Vagina (tissue), 2 donors: ENCODE results near the gene CPSF7. TPM values are rescaled to one million over a fixed set of nuclear protein-coding genes. Genes with fewer than 3 reads are reported as not detected.

ENCODE experiments used
- DNase-seq, 2 donors: peaks; one replicate each; pipeline ENCODE4 v3.0.0-alpha.2; 2017; ENCODE audit errors: extremely low spot score in 2 of 2
- H3K27ac ChIP-seq: fragments of 200-600 bp; sonication (generic); one replicate; pipeline ENCODE4 v1.5.1; 2019
- H3K27me3 ChIP-seq: fragments of 200-600 bp; sonication (generic); one replicate; pipeline ENCODE4 v1.5.1; 2019
- H3K36me3 ChIP-seq, 2 donors: fragments of 200-600 bp; sonication (generic); one replicate each; pipeline ENCODE4 v1.5.1; 2017 to 2019
- H3K4me1 ChIP-seq: fragments of 200-600 bp; sonication (generic); one replicate; pipeline ENCODE4 v1.5.1; 2019
- H3K4me3 ChIP-seq, 2 donors: fragments of 200-600 bp; sonication (generic); 1 replicate in 1 of 2; 2 replicates in 1 of 2; pipeline ENCODE4 v1.5.1; 2016 to 2019
- H3K9me3 ChIP-seq: fragments of 200-600 bp; sonication (generic); one replicate; pipeline ENCODE4 v1.5.1; 2019
- CTCF ChIP-seq, 3 experiments: fragments of 450-650 bp in 2 of 3; fragments of 200-600 bp in 1 of 3; sonication (generic) in 1 of 3; IDR thresholded peaks; one replicate each; pipeline ENCODE4 v1.5.1; 2017 to 2019; ENCODE audit warnings: antibody characterized with exemption in 3 of 3, mild to moderate bottlenecking in 2 of 3, moderate library complexity in 2 of 3
- POLR2A ChIP-seq, 2 donors: fragments of 450-650 bp; IDR thresholded peaks; one replicate each; pipeline ENCODE4 v1.6.1; 2017; ENCODE audit warnings: antibody characterized with exemption in 2 of 2, mild to moderate bottlenecking in 2 of 2, moderate library complexity in 2 of 2
- POLR2AphosphoS5 ChIP-seq, 2 donors: sonication (generic); formaldehyde crosslinking; IDR thresholded peaks; one replicate each; pipeline ENCODE4 v1.9.0; 2017; ENCODE audit warnings: antibody characterized with exemption in 2 of 2, mild to moderate bottlenecking in 2 of 2, low read depth in 1 of 2; ENCODE audit not compliant: insufficient read depth in 1 of 2
- intact Hi-C: fragments of 100-400 bp; cut with DNase I; formaldehyde crosslinking; loops from one replicate; pipeline ENCODE4 v1.15.1; 2023
- total RNA-seq: library from RNA; depleted of rRNA; stranded (reverse); fragments of >200 nt; gene quantifications from one replicate; pipeline ENCODE4 v1.2.3, GENCODE V29; 2016

Gene CPSF7
- total RNA-seq, 1 donor from 2014 or later = 50.8 TPM

DNA sequence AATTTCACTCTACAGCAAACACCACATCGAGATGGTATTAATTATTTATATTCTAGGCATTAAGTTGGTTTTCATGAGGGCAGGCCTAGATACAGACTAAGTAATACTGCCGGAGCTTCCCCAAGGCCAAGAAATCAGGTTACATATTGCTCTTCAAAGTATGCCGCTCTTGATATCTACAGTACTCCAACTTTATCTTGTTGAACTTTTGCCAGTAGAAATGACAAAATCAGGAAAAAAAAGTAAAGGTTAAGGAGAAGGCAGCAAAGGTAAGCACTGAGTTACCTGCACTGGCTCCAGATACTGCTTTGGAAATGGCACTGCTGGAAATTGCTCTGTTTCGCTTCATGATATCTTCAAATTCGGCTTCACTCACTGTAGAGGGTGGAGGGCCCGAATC lies 14.4 kb downstream of the CPSF7 start:
- no peak overlapping the region for H3K4me3 ChIP-seq
- no peak for DNase-seq
- TF ChIP-seq POLR2A (IDR thresholded peaks at IDR 0.05) = no peak
- no peak for TF ChIP-seq CTCF (IDR thresholded peaks at IDR 0.05)
- no peak for TF ChIP-seq POLR2AphosphoS5 (IDR thresholded peaks at IDR 0.05; ENCODE audit: insufficient read depth in 1 of 2, low read depth in 1 of 2)
- H3K9me3 ChIP-seq = no peaks in the 10 kb centered on the region
- H3K4me1 ChIP-seq = peaks cover 18% of the 10 kb centered on the region
- no peak overlapping the region for H3K27ac ChIP-seq
- intact Hi-C loops = no loop called here
- no peaks in the 10 kb centered on the region for H3K27me3 ChIP-seq
- H3K36me3 ChIP-seq = peaks cover 4 to 98% of the 10 kb centered on the region in 2 donors

GRCh38 chr11:61414547-61414946 lies 15.2 kb downstream of the CPSF7 start:
- H3K36me3 ChIP-seq = peaks cover 4 to 98% of the 10 kb centered on the region in 2 donors
- intact Hi-C loops = no loop called here

GRCh38 chr11:61413496-61413895 lies 16.3 kb downstream of the CPSF7 start:
- no peak overlapping the region for H3K4me3 ChIP-seq
- H3K36me3 ChIP-seq = peaks cover 4 to 98% of the 10 kb centered on the region in 2 donors
- no peaks in the 10 kb centered on the region for H3K9me3 ChIP-seq
- DNase-seq = no peak
- H3K27me3 ChIP-seq = no peaks in the 10 kb centered on the region
- no peak for TF ChIP-seq POLR2AphosphoS5 (IDR thresholded peaks at IDR 0.05; ENCODE audit: insufficient read depth in 1 of 2, low read depth in 1 of 2)
- no peak for TF ChIP-seq CTCF (IDR thresholded peaks at IDR 0.05)
- no peak for TF ChIP-seq POLR2A (IDR thresholded peaks at IDR 0.05)
- H3K27ac ChIP-seq = no peak overlapping the region
- intact Hi-C loops = no loop called here
- H3K4me1 ChIP-seq = peaks cover 13% of the 10 kb centered on the region

More at GRCh38 chr11:61414547-61414946, 15.2 kb downstream of the CPSF7 start:
- Histone ChIP-seq H3K27ac (no peak overlapping the region), H3K4me1 (peaks cover 18% of the 10 kb centered on the region), H3K4me3 (no peak overlapping the region), H3K9me3 (no peaks in the 10 kb centered on the region), H3K27me3 (no peaks in the 10 kb centered on the region)
- no peak for DNase-seq
- TF ChIP-seq CTCF (IDR thresholded peaks at IDR 0.05) = no peak
- TF ChIP-seq POLR2A (IDR thresholded peaks at IDR 0.05) = no peak

- intact Hi-C loops = no loop called here
- H3K27me3 ChIP-seq = no peaks in the 10 kb centered on the region
- no peak for TF ChIP-seq POLR2A (IDR thresholded peaks at IDR 0.05)
- TF ChIP-seq POLR2AphosphoS5 (IDR thresholded peaks at IDR 0.05; ENCODE audit: insufficient read depth in 1 of 2, low read depth in 1 of 2) = no peak
- TF ChIP-seq CTCF (IDR thresholded peaks at IDR 0.05) = no peak
These were observed 18.2 kb downstream of the CPSF7 start for GRCh38 chr11:61411589-61411988.

DNA sequence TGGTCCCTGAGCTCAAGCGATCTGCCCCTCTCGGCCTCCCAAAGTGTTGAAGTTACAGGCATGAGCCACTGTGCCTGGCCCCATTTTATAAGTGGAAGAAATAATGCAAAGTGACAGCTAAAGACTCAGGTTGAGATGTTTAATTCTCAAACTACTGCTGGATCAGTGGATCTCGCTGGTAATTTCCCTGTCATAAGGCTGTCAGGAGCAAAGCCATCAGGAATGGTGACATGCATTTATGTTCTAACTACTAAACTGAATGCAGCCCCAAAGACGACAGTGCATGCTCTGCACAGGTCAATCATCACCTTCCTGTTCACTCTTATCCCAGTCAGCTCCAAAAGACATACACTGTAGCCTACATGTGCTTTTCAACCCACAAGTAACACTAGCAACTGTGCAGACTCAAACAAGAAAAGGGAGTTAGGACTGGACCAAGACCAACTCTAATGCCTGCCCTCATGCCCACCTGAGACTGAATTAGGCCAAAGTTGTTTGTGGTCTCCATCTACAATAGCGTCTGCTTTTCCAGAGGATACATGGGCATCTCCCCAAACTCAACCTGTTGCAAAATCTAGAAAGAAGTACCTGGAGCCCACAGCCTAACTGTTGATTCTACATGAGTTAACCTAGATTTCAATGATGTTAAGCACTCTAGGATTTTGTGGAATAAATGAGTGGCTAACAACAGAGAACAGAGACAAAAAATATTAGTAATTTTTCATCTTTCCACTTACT lies 22.6 kb downstream of the CPSF7 start:
- Histone ChIP-seq H3K9me3 (no peaks in the 10 kb centered on the region), H3K27ac (no peak overlapping the region), H3K4me3 (no peak overlapping the region), H3K36me3 (peaks cover 0 to 99% of the 10 kb centered on the region in 2 donors), H3K4me1 (no peaks in the 10 kb centered on the region), H3K27me3 (no peaks in the 10 kb centered on the region)
- TF ChIP-seq POLR2A (IDR thresholded peaks at IDR 0.05) = no peak
- DNase-seq = no peak
- intact Hi-C loops = no loop called here

More at GRCh38 chr11:61411589-61411988, 18.2 kb downstream of the CPSF7 start:
- Histone ChIP-seq H3K4me1 (no peaks in the 10 kb centered on the region), H3K27ac (no peak overlapping the region), H3K9me3 (no peaks in the 10 kb centered on the region), H3K36me3 (peaks cover 4 to 100% of the 10 kb centered on the region in 2 donors), H3K4me3 (no peak overlapping the region)
- DNase-seq = no peak
